DOHH2 (cell line): ENCODE data around the gene SNX19.

Experiments used
- H3F3A ChIP-seq: fragments of 200-600 bp; sonication (generic), shearing (Covaris generic); 2 replicates; pipeline ENCODE4 v1.6.0; 2016; ENCODE audit warnings: antibody characterized with exemption, mild to moderate bottlenecking; ENCODE audit not compliant: control insufficient read depth, insufficient read depth
- H3K27ac ChIP-seq: fragments of 200-600 bp; sonication (generic); 2 replicates; pipeline ENCODE4 v1.5.1; 2014; ENCODE audit warnings: low read depth, mild to moderate bottlenecking, low read length, moderate library complexity
- H3K27me3 ChIP-seq: fragments of 200-600 bp; sonication (generic); 2 replicates; pipeline ENCODE4 v1.6.1; 2014; ENCODE audit warnings: mild to moderate bottlenecking, low read length, mixed read lengths; ENCODE audit not compliant: control insufficient read depth
- H3K36me3 ChIP-seq: fragments of 200-600 bp; sonication (generic); 2 replicates; pipeline ENCODE4 v1.6.1; 2014; ENCODE audit warnings: mild to moderate bottlenecking, low read length, moderate library complexity, mixed read lengths; ENCODE audit not compliant: control insufficient read depth
- H3K4me1 ChIP-seq: fragments of 200-600 bp; sonication (generic); 2 replicates; pipeline ENCODE4 v1.6.1; 2014; ENCODE audit warnings: mild to moderate bottlenecking, low read length, mixed read lengths; ENCODE audit not compliant: control insufficient read depth
- H3K4me2 ChIP-seq: fragments of 200-600 bp; sonication (generic); 2 replicates; pipeline ENCODE4 v1.6.0; 2014; ENCODE audit warnings: mild to moderate bottlenecking, low read length, moderate library complexity
- H3K4me3 ChIP-seq: fragments of 200-600 bp; sonication (generic); 2 replicates; pipeline ENCODE4 v1.5.1; 2014; ENCODE audit warnings: mild to moderate bottlenecking, low read length, mixed read lengths
- H3K79me2 ChIP-seq: fragments of 200-600 bp; sonication (generic); 2 replicates; pipeline ENCODE4 v1.6.1; 2014; ENCODE audit warnings: mild to moderate bottlenecking, low read length, mixed read lengths; ENCODE audit not compliant: control insufficient read depth
- H3K9me2 ChIP-seq: fragments of 200-600 bp; sonication (generic); replicated peaks from 2 replicates; pipeline ENCODE4 v1.6.1; 2014; ENCODE audit warnings: mild to moderate bottlenecking, low read length, mixed read lengths; ENCODE audit not compliant: control insufficient read depth
- H3K9me3 ChIP-seq: fragments of 200-600 bp; sonication (generic); 2 replicates; pipeline ENCODE4 v1.6.1; 2014; ENCODE audit warnings: antibody characterized with exemption, low read length, mixed read lengths; ENCODE audit not compliant: control insufficient read depth, insufficient read depth
- H4K20me1 ChIP-seq: fragments of 200-600 bp; sonication (generic); 2 replicates; pipeline ENCODE4 v1.6.0; 2014; ENCODE audit warnings: low read depth, mild to moderate bottlenecking, antibody characterized with exemption, low read length, moderate library complexity; ENCODE audit not compliant: control insufficient read depth, insufficient read depth
- EZH2phosphoT487 ChIP-seq: fragments of 200-600 bp; sonication (generic); IDR thresholded peaks from 2 replicates; pipeline ENCODE4 v1.6.1; 2017; ENCODE audit warnings: borderline replicate concordance, mild to moderate bottlenecking, antibody characterized with exemption, low read length, moderate library complexity, mixed read lengths
- TF ChIP-seq, protein P1 (sequence below): fragments of 200-600 bp; sonication (generic); IDR thresholded peaks from one replicate; pipeline ENCODE4 v1.5.1; 2014; ENCODE audit warnings: antibody characterized with exemption, mild to moderate bottlenecking, low read depth, low read length; ENCODE audit not compliant: poor library complexity, severe bottlenecking

The SNX19 gene

DNA sequence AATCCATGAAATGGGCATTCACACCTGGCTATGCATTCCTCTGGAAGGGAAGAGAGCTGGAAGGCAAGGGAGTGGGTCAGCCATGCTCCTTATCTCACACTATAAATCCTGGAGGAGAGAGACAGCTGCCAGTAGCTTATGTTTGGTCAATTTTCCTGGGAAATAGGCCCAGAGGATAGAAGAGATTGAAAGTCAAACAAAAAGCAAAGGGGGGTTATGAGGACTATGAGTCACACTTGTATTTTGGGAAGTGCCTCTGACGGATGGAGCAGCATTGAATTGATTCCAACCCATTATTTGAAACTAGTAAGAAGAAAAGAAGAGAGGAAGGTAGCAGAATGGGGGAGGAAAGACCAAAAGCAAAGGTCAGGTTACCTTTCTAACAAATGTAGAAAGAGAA, 25.0 kb downstream of the SNX19 start:
- Histone ChIP-seq H3K4me2 (no peak overlapping the region), H3K9me3 (no peaks in the 10 kb centered on the region), H3K4me1 (no peaks in the 10 kb centered on the region), H3K36me3 (peaks cover 70% of the 10 kb centered on the region), H3K79me2 (no peaks in the 10 kb centered on the region), H4K20me1 (0 out of 2 replicates have a peak, but pooled peaks cover 4% of the 10 kb centered on the region), H3F3A (no peaks in the 10 kb centered on the region), H3K9me2 (no peaks in the 10 kb centered on the region), H3K4me3 (no peak overlapping the region), H3K27me3 (no peaks in the 10 kb centered on the region), H3K27ac (no peak overlapping the region)
- TF ChIP-seq, protein P1, sequence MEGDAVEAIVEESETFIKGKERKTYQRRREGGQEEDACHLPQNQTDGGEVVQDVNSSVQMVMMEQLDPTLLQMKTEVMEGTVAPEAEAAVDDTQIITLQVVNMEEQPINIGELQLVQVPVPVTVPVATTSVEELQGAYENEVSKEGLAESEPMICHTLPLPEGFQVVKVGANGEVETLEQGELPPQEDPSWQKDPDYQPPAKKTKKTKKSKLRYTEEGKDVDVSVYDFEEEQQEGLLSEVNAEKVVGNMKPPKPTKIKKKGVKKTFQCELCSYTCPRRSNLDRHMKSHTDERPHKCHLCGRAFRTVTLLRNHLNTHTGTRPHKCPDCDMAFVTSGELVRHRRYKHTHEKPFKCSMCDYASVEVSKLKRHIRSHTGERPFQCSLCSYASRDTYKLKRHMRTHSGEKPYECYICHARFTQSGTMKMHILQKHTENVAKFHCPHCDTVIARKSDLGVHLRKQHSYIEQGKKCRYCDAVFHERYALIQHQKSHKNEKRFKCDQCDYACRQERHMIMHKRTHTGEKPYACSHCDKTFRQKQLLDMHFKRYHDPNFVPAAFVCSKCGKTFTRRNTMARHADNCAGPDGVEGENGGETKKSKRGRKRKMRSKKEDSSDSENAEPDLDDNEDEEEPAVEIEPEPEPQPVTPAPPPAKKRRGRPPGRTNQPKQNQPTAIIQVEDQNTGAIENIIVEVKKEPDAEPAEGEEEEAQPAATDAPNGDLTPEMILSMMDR = no peak
- no peak for TF ChIP-seq EZH2phosphoT487

DNA sequence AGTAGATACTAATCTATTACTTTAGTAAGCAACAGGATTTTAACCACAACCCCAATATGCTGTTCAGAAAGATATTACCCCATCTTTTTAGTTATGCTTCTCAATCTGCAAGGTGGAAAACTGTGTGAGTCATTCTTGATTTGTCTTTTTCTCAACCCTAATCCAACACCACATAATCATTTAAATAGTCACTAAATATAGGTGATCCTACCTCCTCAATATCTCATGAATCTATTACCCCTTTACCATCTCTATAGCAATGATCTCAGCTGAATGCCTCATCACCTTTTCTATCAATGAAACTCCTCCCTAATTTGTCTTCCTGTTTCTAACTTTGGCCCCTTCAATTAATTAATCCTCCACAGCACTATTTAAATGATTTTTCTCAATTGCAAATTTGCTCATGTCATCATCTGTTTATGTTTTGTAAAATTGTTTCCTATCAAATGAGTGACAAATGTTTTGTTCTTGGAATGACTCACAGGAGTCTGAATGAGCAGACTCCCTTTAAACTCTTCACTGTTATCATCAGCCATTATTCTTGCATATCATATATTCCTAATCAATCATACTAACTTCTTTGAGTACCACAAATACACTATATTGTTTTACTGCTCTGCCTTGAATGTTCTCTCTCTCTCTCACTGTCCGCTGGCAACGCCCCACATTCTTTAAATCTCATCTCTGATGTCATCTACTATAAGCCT, 26.1 kb downstream of the SNX19 start:
- no peaks in the 10 kb centered on the region for H3K27me3 ChIP-seq
- no peak overlapping the region for H3K4me2 ChIP-seq
- H3K9me2 ChIP-seq = no peaks in the 10 kb centered on the region
- peaks cover 63% of the 10 kb centered on the region for H3K36me3 ChIP-seq
- H4K20me1 ChIP-seq = 0 out of 2 replicates have a peak, but pooled peaks cover 4% of the 10 kb centered on the region
- no peak overlapping the region for H3K4me3 ChIP-seq
- no peak overlapping the region for H3K27ac ChIP-seq
- no peaks in the 10 kb centered on the region for H3K4me1 ChIP-seq
- H3F3A ChIP-seq = no peaks in the 10 kb centered on the region
- H3K9me3 ChIP-seq = no peaks in the 10 kb centered on the region
- no peaks in the 10 kb centered on the region for H3K79me2 ChIP-seq
- no peak for TF ChIP-seq EZH2phosphoT487
- TF ChIP-seq, protein P1 = no peak

DNA sequence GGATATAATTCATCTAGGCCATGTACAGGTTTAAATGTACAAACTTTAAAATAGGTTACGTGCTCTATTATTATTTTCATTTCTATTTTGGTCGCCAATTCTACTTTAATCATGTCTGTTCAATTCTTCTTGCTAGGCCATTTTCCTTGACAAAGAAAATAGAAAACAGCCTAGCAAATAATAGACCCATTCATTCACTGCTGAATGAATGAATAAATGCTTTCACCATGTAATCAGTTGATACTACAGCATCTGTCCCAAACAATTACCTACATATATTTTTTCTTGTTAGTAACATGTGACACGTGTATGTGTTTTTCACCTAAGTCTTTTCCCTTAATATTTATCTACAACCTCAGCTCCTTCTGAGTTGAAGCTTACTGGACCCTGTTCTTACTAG, 27.5 kb downstream of the SNX19 start:
- no peaks in the 10 kb centered on the region for H4K20me1 ChIP-seq
- TF ChIP-seq, protein P1 = no peak
- TF ChIP-seq EZH2phosphoT487 = no peak
- no peaks in the 10 kb centered on the region for H3K4me1 ChIP-seq
- H3K79me2 ChIP-seq = no peaks in the 10 kb centered on the region
- no peaks in the 10 kb centered on the region for H3K9me2 ChIP-seq
- no peaks in the 10 kb centered on the region for H3K27me3 ChIP-seq
- H3K4me3 ChIP-seq = no peak overlapping the region
- no peaks in the 10 kb centered on the region for H3K9me3 ChIP-seq
- no peaks in the 10 kb centered on the region for H3F3A ChIP-seq
- H3K27ac ChIP-seq = no peak overlapping the region
- H3K4me2 ChIP-seq = no peak overlapping the region
- peaks cover 58% of the 10 kb centered on the region for H3K36me3 ChIP-seq
